GM12873 (cell line): ENCODE measurements around the gene CNIH3.

Experiments used
- CTCF ChIP-seq: IDR thresholded peaks from 2 replicates; pipeline ENCODE4 v1.5.1; 2012; ENCODE audit warnings: low read depth, mild to moderate bottlenecking, moderate library complexity, low read length, control low read depth; ENCODE audit not compliant: insufficient read depth; ENCODE audit errors: missing control alignments

The CNIH3 gene

GRCh38 chr1:224707843-224708725, 92.0 kb downstream of the CNIH3 start:
- TF ChIP-seq CTCF, result no peak

GRCh38 chr1:224710196-224710595, 94.1 kb downstream of the CNIH3 start:
- no peak for TF ChIP-seq CTCF

GRCh38 chr1:224711876-224712275, 95.8 kb downstream of the CNIH3 start:
- no peak for TF ChIP-seq CTCF

- no peak for TF ChIP-seq CTCF
These were observed 97.1 kb downstream of the CNIH3 start for GRCh38 chr1:224713228-224713627.

- no peak for TF ChIP-seq CTCF
These were observed 98.4 kb downstream of the CNIH3 start for GRCh38 chr1:224714553-224714952.

GRCh38 chr1:224718470-224719053, 102.4 kb downstream of the CNIH3 start:
- no peak for TF ChIP-seq CTCF

- TF ChIP-seq CTCF, result no peak
These were observed 103.6 kb downstream of the CNIH3 start for GRCh38 chr1:224719716-224720115.
